NCI-H1417 treated with DMSO at 0.1 percent for 48 hours (cell line): ENCODE data around the gene ZNF581.

Source experiments
- DNase-seq: peaks from one replicate; lab custom pipeline; 2025; lab: John Stamatoyannopoulos, UW

The ZNF581 gene

GRCh38 chr19:55693336-55693974 lies 50.0 kb downstream of the ZNF581 start:
- DNase-seq = no peak

- no peak for DNase-seq
Observed at GRCh38 chr19:55694241-55694655, 50.8 kb downstream of the ZNF581 start.

GRCh38 chr19:55694656-55695491 lies 51.4 kb downstream of the ZNF581 start:
- DNase-seq = no peak
